GM18870 (cell line): ENCODE data around the gene HIVEP2.
"Not testable (repeated sequence)": the region's sequence is repeated elsewhere in the genome, so short reads cannot be mapped to it uniquely, and the experiment has no call there.

Source experiments
- ATAC-seq: cut with Tn5 transposase; IDR thresholded peaks from one replicate; pipeline ENCODE4 v1.9.1; 2021; ENCODE audit warnings: moderate library complexity; ENCODE audit not compliant: unreplicated experiment

HIVEP2 gene

GRCh38 chr6:142945049-142945445, at the start of gene HIVEP2:
Gene HIVEP2 (minus strand): TSS chr6:142945176. CDS start chr6:142774738, 170,438 bp downstream.
- no peak for ATAC-seq

DNA sequence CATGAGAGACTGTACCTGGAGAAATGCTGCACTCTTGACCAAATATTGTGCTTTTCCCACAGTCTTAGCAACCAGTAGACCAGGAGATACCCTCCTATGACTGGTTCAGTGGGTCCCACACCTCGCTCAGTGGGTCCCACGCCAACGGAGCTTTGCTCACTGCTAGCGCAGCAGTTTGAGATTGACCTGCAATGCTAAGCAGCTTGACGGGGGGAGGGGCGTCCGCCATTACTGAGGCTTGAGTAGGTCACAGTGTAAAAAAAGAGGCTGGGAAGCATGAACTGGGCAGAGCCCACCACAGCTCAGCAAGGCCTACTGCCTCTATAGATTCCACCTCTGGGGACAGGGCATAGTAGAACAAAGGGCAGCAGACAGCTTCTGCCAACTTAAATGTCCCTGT, 49.0 kb upstream of the HIVEP2 start:
- ATAC-seq, result no peak

- ATAC-seq, result no peak
These were observed 42.5 kb upstream of the HIVEP2 start for GRCh38 chr6:142987490-142987889.

- no peak for ATAC-seq
These were observed 40.3 kb upstream of the HIVEP2 start for GRCh38 chr6:142985281-142985680.

DNA sequence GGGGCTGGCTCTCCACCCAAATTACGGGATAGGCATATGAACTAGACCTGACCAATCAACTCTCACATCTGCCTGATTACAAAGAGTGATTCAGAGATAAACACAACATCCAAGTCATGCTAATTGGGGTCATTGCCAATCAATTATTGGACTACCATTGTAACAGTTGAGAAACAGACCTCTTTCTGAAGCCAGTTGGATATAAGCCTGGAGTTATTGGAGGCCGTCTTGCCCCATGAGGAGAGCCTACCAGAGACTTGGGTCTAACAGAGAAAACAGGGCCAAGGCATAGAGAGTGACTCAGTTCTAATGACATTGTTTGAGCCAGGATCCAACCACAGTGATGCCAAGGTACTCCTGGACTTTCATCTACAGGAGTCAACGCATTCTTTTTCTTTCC, 39.4 kb upstream of the HIVEP2 start:
- no peak for ATAC-seq

- ATAC-seq, result no peak
These were observed 30.4 kb upstream of the HIVEP2 start for GRCh38 chr6:142975365-142975764.

DNA sequence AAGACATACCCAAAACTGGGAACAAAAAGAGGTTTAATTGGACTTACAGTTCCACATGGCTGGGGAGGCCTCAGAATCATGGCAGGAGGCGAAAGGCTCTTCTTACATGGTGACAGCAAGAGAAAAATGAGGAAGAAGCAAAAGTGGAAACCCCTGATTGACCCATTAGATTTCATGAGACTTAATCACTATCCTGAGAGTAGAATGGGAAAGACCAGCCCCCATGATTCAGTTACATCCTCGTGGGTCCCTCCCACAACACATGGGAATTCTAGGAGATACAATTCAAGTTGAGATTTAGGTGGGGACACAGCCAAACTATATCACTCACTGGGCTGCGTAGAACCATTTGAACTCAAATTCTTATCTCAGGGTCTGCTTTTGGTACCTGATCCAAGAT, 26.0 kb upstream of the HIVEP2 start:
- not testable (repeated sequence) for ATAC-seq

DNA sequence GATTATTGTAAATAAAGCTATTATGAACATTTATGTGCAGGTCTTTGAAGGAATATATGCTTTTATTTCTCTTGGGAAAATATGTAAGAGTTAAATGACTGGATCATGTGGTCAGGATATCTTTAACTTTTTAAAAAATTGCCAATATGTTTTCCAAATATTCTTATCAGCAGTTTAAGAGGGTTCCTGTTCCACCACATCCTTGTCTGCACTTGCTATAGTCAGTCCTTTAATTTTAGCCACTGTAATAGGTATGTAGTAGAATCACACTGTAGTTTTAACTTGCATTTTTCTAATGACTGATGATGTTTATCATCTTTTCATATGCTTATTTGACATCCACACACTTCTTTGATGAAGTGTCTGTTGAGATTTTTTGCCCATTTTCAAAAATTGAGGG, 23.6 kb upstream of the HIVEP2 start:
- ATAC-seq, result no peak

DNA sequence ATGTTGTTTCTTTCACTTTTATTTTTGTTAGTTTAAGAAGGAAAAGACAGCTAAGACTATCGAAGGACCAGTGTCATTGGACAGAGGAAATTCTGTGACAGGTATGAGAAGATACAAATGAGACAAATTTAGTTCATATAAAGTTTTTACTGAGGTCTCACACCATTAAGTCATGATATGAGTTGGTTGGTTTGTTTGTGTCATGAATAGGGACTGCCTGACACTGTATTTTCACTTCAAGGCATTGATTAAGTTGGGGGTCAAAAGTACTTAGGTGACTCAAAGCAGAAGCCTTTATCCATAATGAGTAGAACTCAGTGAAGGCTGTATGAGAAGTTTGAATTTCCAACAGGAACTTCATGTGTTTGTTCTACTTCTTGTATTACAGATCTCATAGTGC, 21.3 kb upstream of the HIVEP2 start:
- ATAC-seq, result peak; percentile 48

GRCh38 chr6:142965164-142965563, 20.2 kb upstream of the HIVEP2 start:
- no peak for ATAC-seq

DNA sequence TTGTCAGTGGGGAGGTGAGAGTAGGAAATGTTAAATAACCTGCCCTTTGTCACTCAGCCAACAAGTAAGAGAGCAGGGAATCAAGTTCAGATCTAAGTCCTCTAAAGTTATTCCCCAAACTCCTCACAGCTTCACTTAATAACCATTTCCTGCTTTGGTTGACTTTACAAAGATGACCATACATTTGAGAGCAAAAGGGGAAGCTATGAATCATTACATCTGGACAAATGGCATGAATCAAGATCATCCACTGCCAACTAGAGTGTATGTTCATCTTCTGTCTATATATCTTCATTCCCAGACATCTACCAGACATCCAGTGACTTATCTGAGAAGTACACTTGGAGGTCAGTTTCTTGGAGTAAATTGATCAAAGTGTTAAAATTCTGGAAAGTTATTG, 15.1 kb upstream of the HIVEP2 start:
- no peak for ATAC-seq

GRCh38 chr6:142958343-142958742, 13.4 kb upstream of the HIVEP2 start:
- no peak for ATAC-seq

DNA sequence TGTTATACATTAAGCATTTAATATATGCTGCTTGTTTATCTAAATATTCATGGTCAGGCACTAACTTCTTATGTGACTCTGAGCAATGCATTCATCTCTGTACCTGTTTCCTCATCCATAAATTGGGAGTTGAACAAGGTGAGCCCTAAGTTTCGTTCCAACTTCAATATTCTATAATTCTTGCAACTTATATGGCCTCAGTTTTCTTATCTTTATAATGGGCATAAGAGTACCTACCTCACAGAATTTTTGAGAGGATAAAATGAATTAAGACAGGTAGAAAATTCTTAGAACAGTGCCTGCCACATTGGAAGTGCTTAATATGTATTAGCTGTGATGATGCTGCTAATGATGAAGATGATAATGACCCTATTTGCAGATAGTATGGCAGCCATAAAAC, 11.8 kb upstream of the HIVEP2 start:
- ATAC-seq, result no peak

- no peak for ATAC-seq
These were observed 9.9 kb upstream of the HIVEP2 start for GRCh38 chr6:142954844-142955243.

- no peak for ATAC-seq
These were observed 8.6 kb upstream of the HIVEP2 start for GRCh38 chr6:142953373-142954273.

DNA sequence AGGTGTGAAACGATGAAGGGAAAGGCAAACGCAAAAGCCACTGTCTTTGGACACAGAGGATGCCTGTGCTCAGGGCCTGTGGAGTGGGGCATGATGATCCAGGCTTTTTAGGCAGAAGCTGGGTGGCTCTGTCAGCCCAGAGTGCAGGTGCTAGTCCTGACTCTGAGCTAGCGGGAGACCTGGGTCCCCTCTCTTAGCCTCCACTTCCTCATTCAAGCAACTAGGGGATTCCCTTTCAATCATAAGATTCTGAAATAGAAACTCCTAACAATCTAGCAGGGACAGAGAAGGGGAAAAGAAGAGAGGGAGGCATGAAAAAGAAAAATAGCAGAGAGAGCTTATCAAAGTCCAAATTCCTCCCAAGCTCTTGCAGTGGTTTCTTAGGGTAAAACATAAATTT, 7.6 kb upstream of the HIVEP2 start:
- ATAC-seq, result peak; percentile 61

DNA sequence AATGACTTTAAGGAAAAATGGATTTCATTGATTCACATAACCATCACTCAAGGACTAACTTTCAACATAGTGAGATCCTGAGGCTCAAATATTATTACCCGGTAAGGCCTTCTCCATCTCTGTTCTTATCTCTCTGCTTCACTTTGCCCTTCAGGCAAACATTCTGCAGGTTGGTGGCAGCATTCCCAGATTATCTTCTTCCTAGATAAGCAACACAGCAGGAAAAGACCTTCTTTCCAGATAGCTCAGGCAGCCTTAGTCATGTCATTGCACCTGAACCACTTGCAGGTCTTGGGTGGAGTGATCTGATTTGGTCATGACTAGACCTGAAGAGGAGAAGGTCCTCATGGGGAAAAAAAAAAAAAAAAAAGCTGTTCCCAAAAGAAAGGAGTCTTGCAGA, 5.3 kb upstream of the HIVEP2 start:
- ATAC-seq, result no peak

DNA sequence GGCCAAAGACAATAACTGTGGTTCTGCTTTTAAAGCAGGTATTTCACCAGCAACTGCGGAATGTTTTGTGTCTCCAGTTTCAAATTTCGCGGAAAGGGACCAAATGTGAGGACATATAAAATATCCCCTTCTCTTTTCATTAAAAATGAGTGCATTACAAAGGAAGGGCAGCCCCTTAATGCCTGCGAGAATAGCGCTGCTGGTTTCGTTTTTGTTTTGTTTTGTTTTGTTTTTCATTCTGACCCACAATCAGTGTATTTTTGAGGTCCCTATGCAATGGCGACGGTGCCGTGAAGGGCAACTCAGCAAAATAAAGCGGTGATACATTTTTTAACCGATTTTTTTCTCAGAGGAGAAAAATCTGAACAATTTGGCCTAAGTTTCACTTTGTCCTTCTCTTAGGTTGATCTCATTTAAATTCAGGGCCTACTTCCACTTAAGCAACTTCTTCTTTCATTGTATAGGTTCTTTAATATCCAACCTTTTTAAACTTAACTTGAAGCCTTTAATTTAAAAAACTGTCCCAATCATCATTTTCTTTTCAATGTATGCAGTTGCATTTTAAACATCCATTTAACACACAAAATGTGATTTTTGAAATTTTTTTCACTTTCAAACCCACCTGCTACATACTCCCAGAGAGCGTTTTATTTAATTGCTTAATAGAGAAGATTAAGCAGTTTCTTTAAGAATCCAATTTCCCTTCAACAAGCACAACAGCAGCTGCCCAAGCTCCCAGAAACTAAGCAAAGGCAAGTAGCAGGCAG, 2.9 kb upstream of the HIVEP2 start:
- peak; percentile 45 for ATAC-seq

- peak; percentile 48 for ATAC-seq
These were observed 2.1 kb upstream of the HIVEP2 start for GRCh38 chr6:142946924-142947713.

- ATAC-seq, result peak; percentile 22
These were observed 1.4 kb upstream of the HIVEP2 start for GRCh38 chr6:142946181-142946923.
